Choroid plexus epithelial cell (primary cell): ENCODE measurements around the gene SLC18A2.

Source experiments
- DNase-seq: peaks from one replicate; pipeline ENCODE4 v3.0.0-alpha.2; 2010; ENCODE audit warnings: low read depth
- H3K4me3 ChIP-seq: 2 replicates; pipeline ENCODE4 v1.5.1; 2011; ENCODE audit warnings: low read depth, mild to moderate bottlenecking, control low read depth, low read length, moderate library complexity
- TF ChIP-seq, protein P1 (sequence below): conservative IDR thresholded peaks from 2 replicates; pipeline ENCODE4 v1.5.1; 2011; ENCODE audit warnings: low read depth, mild to moderate bottlenecking, control low read depth, inconsistent platforms, low read length, moderate library complexity

Gene SLC18A2

GRCh38 chr10:117256910-117257309 is 16.0 kb downstream of the SLC18A2 start:
- TF ChIP-seq, protein P1, sequence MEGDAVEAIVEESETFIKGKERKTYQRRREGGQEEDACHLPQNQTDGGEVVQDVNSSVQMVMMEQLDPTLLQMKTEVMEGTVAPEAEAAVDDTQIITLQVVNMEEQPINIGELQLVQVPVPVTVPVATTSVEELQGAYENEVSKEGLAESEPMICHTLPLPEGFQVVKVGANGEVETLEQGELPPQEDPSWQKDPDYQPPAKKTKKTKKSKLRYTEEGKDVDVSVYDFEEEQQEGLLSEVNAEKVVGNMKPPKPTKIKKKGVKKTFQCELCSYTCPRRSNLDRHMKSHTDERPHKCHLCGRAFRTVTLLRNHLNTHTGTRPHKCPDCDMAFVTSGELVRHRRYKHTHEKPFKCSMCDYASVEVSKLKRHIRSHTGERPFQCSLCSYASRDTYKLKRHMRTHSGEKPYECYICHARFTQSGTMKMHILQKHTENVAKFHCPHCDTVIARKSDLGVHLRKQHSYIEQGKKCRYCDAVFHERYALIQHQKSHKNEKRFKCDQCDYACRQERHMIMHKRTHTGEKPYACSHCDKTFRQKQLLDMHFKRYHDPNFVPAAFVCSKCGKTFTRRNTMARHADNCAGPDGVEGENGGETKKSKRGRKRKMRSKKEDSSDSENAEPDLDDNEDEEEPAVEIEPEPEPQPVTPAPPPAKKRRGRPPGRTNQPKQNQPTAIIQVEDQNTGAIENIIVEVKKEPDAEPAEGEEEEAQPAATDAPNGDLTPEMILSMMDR, result no peak

GRCh38 chr10:117257721-117258120 is 16.8 kb downstream of the SLC18A2 start:
- TF ChIP-seq, protein P1, result no peak
- no peak for DNase-seq
- no peak overlapping the region for H3K4me3 ChIP-seq

More at GRCh38 chr10:117256910-117257309, 16.0 kb downstream of the SLC18A2 start:
- H3K4me3 ChIP-seq, result no peak overlapping the region
- DNase-seq, result no peak

GRCh38 chr10:117259279-117259678 is 18.4 kb downstream of the SLC18A2 start:
- TF ChIP-seq, protein P1, result no peak
- H3K4me3 ChIP-seq, result no peak overlapping the region
- DNase-seq, result no peak

DNA sequence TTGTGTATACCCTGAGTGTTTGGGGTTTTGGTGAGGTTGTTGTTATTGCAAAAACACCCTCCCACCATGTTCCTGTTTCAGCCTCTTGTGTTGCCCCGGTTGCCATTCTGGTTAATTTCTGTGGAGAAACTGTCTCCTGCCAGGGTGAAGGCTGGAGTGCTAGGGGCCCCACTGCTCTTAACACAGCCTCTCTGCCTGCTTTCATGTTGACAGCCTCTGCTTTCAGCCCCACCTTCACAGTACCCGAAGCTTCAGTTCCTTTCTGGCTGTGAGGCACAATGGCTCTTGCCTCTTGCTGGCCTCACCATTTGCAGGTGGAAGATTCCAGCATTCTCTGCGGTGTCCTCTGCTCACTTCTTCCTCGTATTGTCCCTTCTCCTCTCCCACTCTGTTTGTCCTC is 19.2 kb downstream of the SLC18A2 start:
- no peak overlapping the region for H3K4me3 ChIP-seq
- no peak for DNase-seq
- TF ChIP-seq, protein P1, result no peak

GRCh38 chr10:117261501-117261900 is 20.6 kb downstream of the SLC18A2 start:
- H3K4me3 ChIP-seq, result no peak overlapping the region
- TF ChIP-seq, protein P1, result no peak

DNA sequence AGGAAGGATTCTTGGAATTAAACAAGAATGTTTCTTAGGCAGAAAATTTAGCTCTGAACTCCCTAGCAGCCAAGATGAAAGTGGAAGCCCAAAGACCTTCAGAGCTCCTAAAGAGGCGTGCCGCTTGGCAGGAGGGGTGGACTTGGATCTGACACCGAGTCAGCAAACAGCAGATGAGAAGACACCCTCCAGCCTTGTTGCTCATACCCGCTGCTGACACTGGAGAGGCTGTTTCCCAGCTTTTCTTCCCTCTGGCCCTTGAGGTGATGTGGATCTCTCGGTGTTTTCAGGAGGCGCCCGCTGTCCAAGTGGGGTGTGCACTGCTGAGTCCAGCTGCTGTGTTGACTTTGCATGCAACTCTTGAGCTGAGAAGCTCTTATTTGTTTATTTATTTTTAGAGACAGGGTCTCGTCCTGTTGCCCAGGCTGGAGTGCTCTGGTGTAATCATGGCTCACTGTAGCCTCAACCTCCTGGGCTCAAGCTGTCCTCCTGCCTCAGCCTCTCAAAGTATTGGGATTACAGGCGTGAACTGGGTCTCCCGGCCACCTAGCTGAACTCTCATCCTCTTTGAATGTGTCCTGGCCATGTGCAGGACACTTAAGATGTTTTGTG is 21.5 kb downstream of the SLC18A2 start:
- no peak for DNase-seq
- TF ChIP-seq, protein P1, result no peak

More at GRCh38 chr10:117261501-117261900, 20.6 kb downstream of the SLC18A2 start:
- DNase-seq, result no peak

DNA sequence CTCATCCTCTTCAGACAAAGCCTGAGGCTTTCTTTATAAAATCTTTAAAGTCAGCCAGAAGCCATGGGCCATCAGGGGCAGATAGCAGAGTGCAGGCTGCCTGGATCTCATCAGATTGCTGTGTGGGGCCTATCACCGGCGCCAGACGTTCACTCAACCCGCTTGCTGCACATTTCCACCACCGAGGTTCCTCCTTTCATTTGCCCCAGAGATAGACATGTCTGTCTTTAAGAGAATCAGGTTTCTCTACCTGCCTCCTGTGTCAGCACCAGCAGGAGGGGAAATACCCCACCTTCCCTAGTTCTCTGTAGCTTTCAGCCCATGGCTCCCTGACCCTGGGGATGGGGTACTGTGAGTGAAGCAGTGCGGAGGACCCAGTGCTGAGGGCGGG is 22.0 kb downstream of the SLC18A2 start:
- TF ChIP-seq, protein P1, result no peak
- no peak for DNase-seq
- no peak overlapping the region for H3K4me3 ChIP-seq

More for the DNA sequence above, 21.5 kb downstream of the SLC18A2 start:
- H3K4me3 ChIP-seq, result no peak overlapping the region
